ENCODE measurements around the gene RNF111. TPM values are rescaled to one million over a fixed set of nuclear protein-coding genes. Genes with fewer than 3 reads are reported as not detected.

RNF111 gene
- total and polyA plus RNA-seq, 10 of the 15 experiments (the other 5 are each of a cell fraction or from before 2014, with no cell fraction given) = 8.6 to 34.7 (median 15.7) TPM

- ChIA-PET RAD21 (ENCODE audit: unreplicated experiment) (no interaction called here), SMC1A (ENCODE audit: uncharacterized antibody, unreplicated experiment) (interaction anchor here (0.8 to 2.9 kb wide), 7 partner anchors 12 to 238 kb away, joined by 3 to 8 read pairs (median 3); no protein-coding TSS in a partner anchor), POLR2A (interaction anchor here (1.4 kb wide), 1 partner anchor 12 kb away, joined by 4 read pairs; no protein-coding TSS in a partner anchor), CTCF (interaction anchor here (0.7 to 2.0 kb wide), 4 partner anchors 11 to 526 kb away, joined by 3 to 4 read pairs (median 3); no protein-coding TSS in a partner anchor)
- FAIRE-seq (no peak), ATAC-seq (peak; percentile 85), DNase-seq (ENCODE audit: low read depth, low spot score) (no peak)
- Histone ChIP-seq H3K36me3 (ENCODE audit: control insufficient read depth in 2 of 2, insufficient read depth in 2 of 2, low read length in 1 of 2) (peaks cover 0 to 13% of the 10 kb centered on the region in 2 experiments; a peak in 2 of 4 replicates), H3K9ac (ENCODE audit: control insufficient read depth, insufficient read depth, low read length) (no peak overlapping the region), H3K4me2 (ENCODE audit: control insufficient read depth, insufficient read depth) (0 out of 2 replicates have a peak overlapping the region, but pooled peaks have one; percentile 2), H3K27me3 (replicated peaks in 1 of 2; ENCODE audit: control insufficient read depth in 2 of 2, insufficient read depth in 2 of 2, low read length in 1 of 2) (no peaks in the 10 kb centered on the region), H3K79me2 (ENCODE audit: control insufficient read depth, insufficient read depth, low read length) (peaks cover 64% of the 10 kb centered on the region), H3K9me3 (replicated peaks; ENCODE audit: control insufficient read depth, insufficient read depth, low read length) (no peaks in the 10 kb centered on the region; the same call in 2 of the 3 replicates), H3K4me1 (ENCODE audit: control insufficient read depth, insufficient read depth, low read length) (peaks cover 17% of the 10 kb centered on the region), H3K4me3 (no peak overlapping the region), H2AFZ (ENCODE audit: control insufficient read depth, low read depth, low read length) (no peak overlapping the region), H4K20me1 (ENCODE audit: control insufficient read depth, insufficient read depth) (no peaks in the 10 kb centered on the region; the same call in 1 of the 2 replicates), H3K27ac (ENCODE audit: control insufficient read depth, insufficient read depth) (peak overlapping the region; percentile 17)
- WGBS (ENCODE audit: insufficient coverage, insufficient replicate concordance, low lambda C conversion rate, missing lambda C conversion rate) = 9% methylated on average over 2 of the region's 2 CpGs
- intact Hi-C loops (cut with micrococcal nuclease; ENCODE audit: unreplicated experiment) (no loop called here), in situ Hi-C loops (cut with MboI) (no loop called here)
- BruUV-seq (replicated peaks) = TSS peak; percentile 5
- TF ChIP-seq RB1 (IDR thresholded peaks at IDR 0.05; ENCODE audit: borderline replicate concordance) (no peak), ZNF384 (IDR thresholded peaks at IDR 0.05; ENCODE audit: borderline replicate concordance, low read depth, low read length) (peak; percentile 71; the same call in 1 of the 2 replicates), NFYB (IDR thresholded peaks at IDR 0.05; ENCODE audit: insufficient read depth, low read depth, low read length) (no peak), IKZF2 (IDR thresholded peaks at IDR 0.05) (no peak), PML (IDR thresholded peaks at IDR 0.05; ENCODE audit: low read length) (no peak), EED (IDR thresholded peaks at IDR 0.05; ENCODE audit: low read depth) (peak; percentile 55; the same call in 1 of the 2 replicates), NKRF (conservative IDR thresholded peaks at IDR 0.05) (no peak), NR2C1 (IDR thresholded peaks at IDR 0.05) (no peak), FOS (IDR thresholded peaks at IDR 0.05; ENCODE audit: borderline replicate concordance, extremely low read depth, insufficient read length) (no peak), ASH2L (IDR thresholded peaks at IDR 0.05; ENCODE audit: borderline replicate concordance, low read depth) (no peak), IRF3 (IDR thresholded peaks at IDR 0.05) (no peak), SIN3A (IDR thresholded peaks at IDR 0.05; ENCODE audit: low read depth, low read length) (no peak), JUNB (IDR thresholded peaks at IDR 0.05) (peak; percentile 82), RELA (IDR thresholded peaks at IDR 0.05; ENCODE audit: borderline replicate concordance, partially characterized antibody) (no peak), RBBP5 (conservative IDR thresholded peaks at IDR 0.05) (no peak), ZNF207 (IDR thresholded peaks at IDR 0.05; ENCODE audit: borderline replicate concordance) (no peak)
- TF ChIP-seq, protein P1, sequence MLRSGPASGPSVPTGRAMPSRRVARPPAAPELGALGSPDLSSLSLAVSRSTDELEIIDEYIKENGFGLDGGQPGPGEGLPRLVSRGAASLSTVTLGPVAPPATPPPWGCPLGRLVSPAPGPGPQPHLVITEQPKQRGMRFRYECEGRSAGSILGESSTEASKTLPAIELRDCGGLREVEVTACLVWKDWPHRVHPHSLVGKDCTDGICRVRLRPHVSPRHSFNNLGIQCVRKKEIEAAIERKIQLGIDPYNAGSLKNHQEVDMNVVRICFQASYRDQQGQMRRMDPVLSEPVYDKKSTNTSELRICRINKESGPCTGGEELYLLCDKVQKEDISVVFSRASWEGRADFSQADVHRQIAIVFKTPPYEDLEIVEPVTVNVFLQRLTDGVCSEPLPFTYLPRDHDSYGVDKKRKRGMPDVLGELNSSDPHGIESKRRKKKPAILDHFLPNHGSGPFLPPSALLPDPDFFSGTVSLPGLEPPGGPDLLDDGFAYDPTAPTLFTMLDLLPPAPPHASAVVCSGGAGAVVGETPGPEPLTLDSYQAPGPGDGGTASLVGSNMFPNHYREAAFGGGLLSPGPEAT (IDR thresholded peaks at IDR 0.05; ENCODE audit: low read depth) = no peak
Measured at GRCh38 chr15:59002418-59002859, 15.0 kb downstream of the RNF111 start.

All from GM12878 (cell line).